Activated T-helper 1 cell treated with anti-CD3 and anti-CD28 coated beads, Interleukin-12 subunit alpha, Interleukin-12 subunit beta, Interleukin-2, Interleukin-4 antibody, amounts not matched to agents 30 ng/mL and 10 ng/mL and 1 ng/mL, durations not matched to agents 14 hours and 24 hours and 36 hours (primary cell): ENCODE measurements around the gene NKAPL. TPM values are rescaled to one million over a fixed set of nuclear protein-coding genes. Genes with fewer than 3 reads are reported as not detected.
"Not testable (repeated sequence)": the region's sequence is repeated elsewhere in the genome, so short reads cannot be mapped to it uniquely, and the experiment has no call there.

Experiments used
- DNase-seq: peaks from one replicate; pipeline ENCODE4 v3.0.0; 2021; ENCODE audit warnings: low spot score
- H3K27ac Mint-ChIP-seq: one replicate; pipeline ENCODE4 v1.8.0; 2021; ENCODE audit warnings: mild to moderate bottlenecking, mixed read lengths
- H3K27me3 Mint-ChIP-seq: one replicate; pipeline ENCODE4 v1.8.0; 2022; ENCODE audit warnings: mild to moderate bottlenecking, moderate library complexity, mixed read lengths; ENCODE audit not compliant: insufficient read depth
- H3K36me3 Mint-ChIP-seq: one replicate; pipeline ENCODE4 v1.8.0; 2021; ENCODE audit warnings: low read depth, mixed read lengths
- H3K4me1 Mint-ChIP-seq: one replicate; pipeline ENCODE4 v1.8.0; 2021; ENCODE audit warnings: low read depth, mixed read lengths
- H3K4me3 Mint-ChIP-seq: one replicate; pipeline ENCODE4 v1.8.0; 2021; ENCODE audit warnings: mild to moderate bottlenecking, moderate library complexity, mixed read lengths
- H3K9me3 Mint-ChIP-seq: one replicate; pipeline ENCODE4 v1.8.0; 2021; ENCODE audit warnings: mixed read lengths
- intact Hi-C: fragments of 100-400 bp; cut with micrococcal nuclease; formaldehyde crosslinking; loops from one replicate; pipeline ENCODE4 v1.15.1; 2024
- total RNA-seq: library from RNA; stranded (reverse); gene quantifications from 2 replicates; pipeline ENCODE4 v1.2.3, GENCODE V29; 2022

NKAPL gene
- total RNA-seq, 1 donor from 2014 or later = 0.16 TPM

DNA sequence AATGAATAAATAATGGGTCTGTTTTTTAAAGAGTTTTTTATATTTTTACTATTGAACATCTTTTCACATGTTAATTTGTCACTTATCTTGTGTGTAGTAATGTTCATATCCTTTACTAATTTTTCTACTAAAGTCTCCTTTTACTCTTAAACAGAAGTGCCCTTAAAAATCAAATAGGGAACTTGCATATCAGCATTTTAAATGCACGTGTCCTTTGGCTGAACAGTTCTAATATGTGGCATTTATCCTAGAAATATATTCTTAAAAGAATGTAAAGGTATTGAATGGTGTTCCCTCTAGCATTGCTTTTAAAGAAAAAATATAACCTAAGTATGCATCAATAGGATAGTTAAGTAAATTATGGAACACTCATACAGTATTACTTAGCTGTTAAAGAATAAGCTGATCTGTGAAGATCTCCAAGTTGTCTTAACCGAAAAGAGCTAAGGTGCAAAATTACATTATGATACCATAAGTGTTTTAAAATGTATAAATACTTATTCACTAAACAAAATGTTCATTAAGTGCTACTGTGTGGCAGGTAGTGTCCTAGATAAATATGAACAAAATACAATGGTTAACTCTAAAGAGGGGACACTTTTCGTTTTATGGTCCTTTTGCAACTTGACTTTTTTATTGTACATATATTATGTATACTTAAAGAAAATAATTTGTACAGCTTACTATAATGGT is 21.6 kb downstream of the NKAPL start:
- Mint-ChIP-seq H3K27me3 (peaks cover 2% of the 10 kb centered on the region), H3K36me3 (peaks cover 22% of the 10 kb centered on the region), H3K9me3 (no peaks in the 10 kb centered on the region), H3K27ac (no peak overlapping the region), H3K4me3 (peak overlapping the region; percentile 86), H3K4me1 (peaks cover 7% of the 10 kb centered on the region)
- intact Hi-C loops = loop anchor here (1.0 to 5.0 kb wide), 2 partner anchors 28 to 57 kb away; partner anchors contain the start of genes ZKSCAN4 and ZSCAN31
- no peak for DNase-seq

DNA sequence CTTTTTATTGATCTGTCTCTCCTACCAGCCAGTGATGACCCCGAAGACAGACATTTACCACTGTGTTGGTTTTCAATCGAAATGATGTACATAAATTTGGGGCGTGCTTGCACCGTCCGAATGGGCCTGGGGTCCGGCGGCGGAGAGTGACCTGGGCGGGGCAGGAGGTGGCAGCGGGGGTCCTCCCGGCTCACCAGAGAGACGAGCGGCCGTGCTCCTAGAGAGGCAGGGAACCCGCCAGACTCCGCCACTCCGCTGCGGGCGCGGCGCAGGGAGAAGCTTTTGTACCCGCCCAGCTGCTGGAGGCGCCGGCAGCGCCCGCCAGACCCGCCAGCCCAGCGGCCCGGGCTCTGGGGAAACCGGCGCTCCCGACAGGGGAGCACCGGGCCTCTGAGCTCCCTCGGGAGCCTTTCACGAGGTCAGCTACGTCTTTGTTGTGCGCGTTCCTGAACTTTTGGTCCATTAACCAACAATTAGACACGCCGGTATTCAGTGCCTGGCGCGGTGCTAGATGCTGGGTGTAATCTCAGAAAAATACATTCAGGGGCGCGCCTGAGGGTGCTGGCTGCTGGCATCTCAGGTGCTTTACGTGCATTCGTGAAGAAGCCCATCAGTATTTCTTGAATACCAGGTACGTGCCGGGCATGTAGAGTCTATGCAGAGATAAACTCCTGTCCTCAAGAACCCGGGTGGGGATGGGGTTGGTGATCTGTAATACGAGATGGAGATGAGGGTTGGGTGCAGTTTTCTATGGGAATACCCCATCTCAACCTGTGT is 22.4 kb downstream of the NKAPL start, which contains the start of gene PGBD1:
PGBD1 (plus strand) TSS at position 285 of the 777 bp plus-strand sequence. CDS start 2,242 bp downstream, outside the sequence.
- H3K9me3 Mint-ChIP-seq = no peaks in the 10 kb centered on the region
- peak; percentile 36 for DNase-seq
- peaks cover 7% of the 10 kb centered on the region for H3K4me1 Mint-ChIP-seq
- peaks cover 15% of the 10 kb centered on the region for H3K36me3 Mint-ChIP-seq
- no peak within 1 kb of the TSS for H3K27ac Mint-ChIP-seq
- H3K4me3 Mint-ChIP-seq = peak within 1 kb of the TSS; percentile 86
- intact Hi-C loops = loop anchor here (1.0 to 5.0 kb wide), 2 partner anchors 29 to 56 kb away; partner anchors contain the start of genes ZKSCAN4 and ZSCAN31
- peaks cover 2% of the 10 kb centered on the region for H3K27me3 Mint-ChIP-seq

DNA sequence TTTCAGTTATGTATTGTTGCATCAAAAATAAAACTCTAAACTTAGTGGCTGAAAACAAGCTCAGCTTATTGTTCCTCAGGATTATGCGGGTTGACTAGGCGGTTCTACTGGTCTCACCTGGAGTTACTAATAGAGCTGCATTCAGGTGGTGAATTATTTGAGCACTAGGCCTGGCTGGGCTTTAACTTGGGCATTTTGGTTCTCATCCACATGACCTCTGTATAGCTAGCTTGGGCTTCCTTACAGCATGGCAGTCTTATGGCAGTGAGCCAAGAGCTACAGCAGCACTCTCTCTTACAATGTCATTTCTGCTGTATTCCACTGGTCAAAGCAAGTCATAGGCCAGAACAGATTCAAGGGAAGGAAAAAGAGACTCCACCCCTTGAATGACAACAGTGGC is 23.8 kb downstream of the NKAPL start:
- intact Hi-C loops = loop anchor here (5.0 kb wide), 1 partner anchor 54 kb away; the partner anchor contains the start of gene ZSCAN31
- no peak for DNase-seq
- Mint-ChIP-seq H3K4me3 (no peak overlapping the region), H3K4me1 (peaks cover 7% of the 10 kb centered on the region), H3K27ac (no peak overlapping the region), H3K36me3 (peaks cover 7% of the 10 kb centered on the region), H3K9me3 (no peaks in the 10 kb centered on the region), H3K27me3 (peaks cover 2% of the 10 kb centered on the region)

DNA sequence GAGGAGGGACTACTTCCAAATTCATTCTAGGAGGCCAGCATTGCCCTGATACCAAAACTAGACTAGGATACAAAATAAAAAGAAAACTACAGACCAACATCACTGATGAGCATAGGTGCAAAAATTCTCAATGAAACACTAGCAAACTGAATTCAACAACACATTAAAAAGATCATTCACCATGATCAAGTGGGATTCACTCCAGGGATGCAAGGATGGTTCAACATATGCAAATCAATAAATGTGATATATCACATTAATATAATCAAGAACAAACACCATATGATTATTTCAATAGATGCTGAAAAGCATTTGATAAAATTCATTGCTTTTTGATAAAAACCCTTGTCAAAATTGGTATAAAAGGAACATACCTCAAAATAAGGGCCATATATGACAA is 32.5 kb downstream of the NKAPL start:
- no peak overlapping the region for H3K4me3 Mint-ChIP-seq
- intact Hi-C loops = no loop called here

DNA sequence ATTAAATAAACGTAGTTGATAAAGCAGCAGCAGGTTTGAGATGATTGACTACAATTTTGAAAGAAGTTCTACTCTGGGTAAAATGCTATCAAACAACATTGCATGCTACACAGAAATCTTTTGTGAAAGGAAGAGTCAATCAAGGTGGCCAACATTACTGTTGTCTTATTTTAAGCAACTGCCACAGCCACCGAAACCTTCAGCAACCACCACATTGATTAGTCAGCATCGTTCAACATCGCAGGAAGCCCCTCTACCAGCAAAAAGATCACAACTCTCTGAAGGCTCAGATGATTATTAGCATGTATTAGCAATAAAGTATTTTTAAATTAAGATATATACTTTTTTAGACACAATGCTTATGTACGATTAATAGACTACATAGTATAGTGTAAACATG is 36.2 kb downstream of the NKAPL start:
- no peak for DNase-seq
- Mint-ChIP-seq H3K27ac (no peak overlapping the region), H3K36me3 (peaks cover 5% of the 10 kb centered on the region), H3K4me1 (no peaks in the 10 kb centered on the region), H3K9me3 (peaks cover 13% of the 10 kb centered on the region), H3K4me3 (no peak overlapping the region), H3K27me3 (no peaks in the 10 kb centered on the region)
- intact Hi-C loops = no loop called here

More for the DNA sequence above, 32.5 kb downstream of the NKAPL start:
- Mint-ChIP-seq H3K27me3 (no peaks in the 10 kb centered on the region), H3K27ac (no peak overlapping the region), H3K36me3 (peaks cover 9% of the 10 kb centered on the region), H3K4me1 (no peaks in the 10 kb centered on the region), H3K9me3 (peaks cover 14% of the 10 kb centered on the region)
- DNase-seq = no peak

DNA sequence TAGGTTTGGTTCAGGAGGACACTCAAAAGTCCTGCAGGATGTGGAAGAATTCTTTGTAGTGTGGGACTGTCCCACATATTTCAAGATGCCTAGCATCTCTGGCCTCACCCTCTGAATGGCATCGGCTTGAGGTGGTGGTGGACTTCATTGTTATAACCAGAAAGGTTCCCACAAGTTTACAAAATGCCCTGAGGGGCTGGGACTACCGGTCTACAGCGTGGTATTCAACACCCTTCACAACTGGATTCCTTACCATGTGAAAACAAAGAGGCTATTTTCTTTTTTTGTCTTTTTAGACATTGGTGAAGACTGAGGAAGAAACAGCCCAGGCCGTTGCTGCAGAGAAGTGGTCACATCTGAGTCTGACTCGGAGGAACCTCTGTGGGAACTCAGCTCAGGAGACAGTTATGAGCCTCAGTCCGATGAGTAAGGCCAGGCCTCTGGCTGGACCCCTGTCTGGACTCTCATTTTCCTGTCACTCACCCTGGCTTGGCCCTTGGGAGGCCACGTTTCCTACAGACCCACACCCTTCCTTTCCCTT is 37.5 kb downstream of the NKAPL start:
- H3K36me3 Mint-ChIP-seq = peaks cover 7% of the 10 kb centered on the region
- H3K27me3 Mint-ChIP-seq = no peaks in the 10 kb centered on the region
- H3K4me1 Mint-ChIP-seq = no peaks in the 10 kb centered on the region
- H3K9me3 Mint-ChIP-seq = peaks cover 4% of the 10 kb centered on the region
- H3K4me3 Mint-ChIP-seq = no peak overlapping the region
- intact Hi-C loops = no loop called here
- no peak overlapping the region for H3K27ac Mint-ChIP-seq
- no peak for DNase-seq

DNA sequence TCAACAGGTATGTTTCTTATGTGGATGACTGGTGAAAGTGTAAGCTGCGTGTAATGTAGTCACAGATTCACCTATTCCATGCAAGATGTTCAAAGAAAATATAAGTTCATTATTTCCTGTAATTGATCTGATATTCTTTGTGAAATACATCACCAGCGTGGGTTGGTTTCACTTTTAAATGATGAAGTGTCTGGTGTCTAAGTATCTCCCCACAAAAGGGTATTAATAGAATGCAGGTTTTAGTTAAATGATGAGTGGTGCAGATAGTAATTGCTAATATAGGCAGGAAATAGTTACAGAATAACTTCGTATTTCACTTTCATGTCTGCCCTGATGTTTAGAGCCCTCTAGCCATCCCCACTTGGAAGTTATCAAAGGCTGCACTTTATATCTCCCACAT is 44.5 kb downstream of the NKAPL start:
- no peak for DNase-seq
- no peak overlapping the region for H3K27ac Mint-ChIP-seq
- no peak overlapping the region for H3K4me3 Mint-ChIP-seq
- H3K27me3 Mint-ChIP-seq = peaks cover 5% of the 10 kb centered on the region
- H3K4me1 Mint-ChIP-seq = peaks cover 15% of the 10 kb centered on the region
- peaks cover 5% of the 10 kb centered on the region for H3K36me3 Mint-ChIP-seq
- H3K9me3 Mint-ChIP-seq = peaks cover 13% of the 10 kb centered on the region
- intact Hi-C loops = no loop called here

DNA sequence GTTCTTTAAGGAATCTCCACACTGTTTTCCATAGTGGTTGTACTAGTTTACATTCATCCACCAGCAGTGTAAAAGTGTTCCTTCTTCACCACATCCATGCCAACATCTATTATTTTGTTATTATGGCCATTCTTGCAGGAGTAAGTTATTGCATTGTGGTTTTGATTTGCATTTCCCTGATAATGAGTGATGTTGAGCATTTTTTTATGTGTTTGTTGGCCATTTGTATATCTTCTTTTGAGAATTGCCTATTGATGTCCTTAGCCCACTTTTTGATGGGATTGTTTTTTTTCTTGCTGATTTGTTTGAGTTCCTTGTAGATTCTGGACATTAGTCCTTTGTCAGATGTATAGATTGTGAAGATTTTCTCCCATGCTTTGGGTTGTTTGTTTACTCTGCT is 47.3 kb downstream of the NKAPL start:
- H3K27me3 Mint-ChIP-seq, intact Hi-C loops, H3K4me3 Mint-ChIP-seq, DNase-seq, H3K27ac Mint-ChIP-seq, H3K36me3 Mint-ChIP-seq: not testable (repeated sequence)
- Mint-ChIP-seq H3K4me1 (peaks cover 15% of the 10 kb centered on the region), H3K9me3 (peaks cover 15% of the 10 kb centered on the region)

Other genes starting within 250 kb of the NKAPL start
- gene ZNF165, start 178.7 kb upstream of the NKAPL start, total RNA-seq = 0.12 and 0.41 TPM in 2 replicates
- 4.8 TPM in 2 replicates for gene ZSCAN16, start 134.7 kb upstream of the NKAPL start, total RNA-seq
- gene ZKSCAN8, start 117.4 kb upstream of the NKAPL start, total RNA-seq = 18.2 and 18.5 TPM in 2 replicates
- 6.1 and 8.1 TPM in 2 replicates for gene ZSCAN9, start 34.0 kb upstream of the NKAPL start, total RNA-seq
- 4.8 and 6.0 TPM in 2 replicates for gene ZKSCAN4, start 7.0 kb upstream of the NKAPL start, total RNA-seq
- gene ZSCAN26, start 7.8 kb downstream of the NKAPL start, total RNA-seq = 5.4 and 6.0 TPM in 2 replicates
- 1.7 and 2.0 TPM in 2 replicates for gene PGBD1, start 22.3 kb downstream of the NKAPL start, total RNA-seq
- gene ZSCAN31, start 76.9 kb downstream of the NKAPL start, total RNA-seq = 1.0 and 1.2 TPM in 2 replicates
- 2.9 and 3.3 TPM in 2 replicates for gene ZKSCAN3, start 90.7 kb downstream of the NKAPL start, total RNA-seq
- gene ZSCAN12, start 140.4 kb downstream of the NKAPL start, total RNA-seq = 5.6 and 5.7 TPM in 2 replicates
- gene ZSCAN23, start 184.2 kb downstream of the NKAPL start, total RNA-seq = 1.1 and 2.2 TPM in 2 replicates